C4-2B (cell line): Measurements from ENCODE around the gene TGFBR2.

Experiments
- CTCF ChIP-seq: fragments of 450-650 bp; conservative IDR thresholded peaks from 2 replicates; pipeline ENCODE4 v1.5.1; 2017; ENCODE audit warnings: mild to moderate bottlenecking
- ZFX ChIP-seq: fragments of 450-650 bp; IDR thresholded peaks from 2 replicates; pipeline ENCODE4 v1.6.1; 2017

- TF ChIP-seq CTCF: no peak
- TF ChIP-seq ZFX: no peak
Observed at GRCh38 chr3:30679045-30679444, 72.6 kb downstream of the TGFBR2 start.
